WTC11 (cell line): ENCODE measurements around the gene ATP6V0E1. TPM values are rescaled to one million over a fixed set of nuclear protein-coding genes. Genes with fewer than 3 reads are reported as not detected.
"Not testable (repeated sequence)": the region's sequence is repeated elsewhere in the genome, so short reads cannot be mapped to it uniquely, and the experiment has no call there.

Experiments used
- ATAC-seq: fragments of 200-7000 bp; cut with Tn5 transposase; 2 replicates; pipeline ENCODE4 v1.10.0; 2021; ENCODE audit warnings: mild to moderate bottlenecking, moderate library complexity
- CTCF ChIA-PET: fragments of 300-600 bp; sonication (Branson Sonifier 250); formaldehyde crosslinking; loops from one replicate; lab custom pipeline; 2021; ENCODE audit warnings: antibody characterized with exemption; lab: Charles Lee
- POLR2A ChIA-PET: fragments of 350-600 bp; sonication (Branson Sonifier 250); formaldehyde crosslinking; loops from one replicate; lab custom pipeline; 2021; ENCODE audit warnings: antibody characterized with exemption; lab: Charles Lee
- DNase-seq: peaks from one replicate; pipeline ENCODE4 v3.0.0; 2021; ENCODE audit warnings: low spot score
- H3K27ac Mint-ChIP-seq: 2 replicates; pipeline ENCODE4 v1.8.0; 2021; ENCODE audit warnings: mixed read lengths
- H3K27me3 Mint-ChIP-seq: 2 replicates; pipeline ENCODE4 v1.8.0; 2021; ENCODE audit warnings: low read depth, mild to moderate bottlenecking, moderate library complexity, mixed read lengths
- H3K36me3 Mint-ChIP-seq: 2 replicates; pipeline ENCODE4 v1.8.0; 2021; ENCODE audit warnings: mixed read lengths
- H3K4me1 Mint-ChIP-seq: 2 replicates; pipeline ENCODE4 v1.8.0; 2022; ENCODE audit warnings: mixed read lengths
- H3K4me3 Mint-ChIP-seq: 2 replicates; pipeline ENCODE4 v1.8.0; 2021; ENCODE audit warnings: mild to moderate bottlenecking, moderate library complexity, mixed read lengths
- H3K9me3 Mint-ChIP-seq: 2 replicates; pipeline ENCODE4 v1.8.0; 2021; ENCODE audit warnings: mixed read lengths
- ATF1 ChIP-seq: sonication (generic); formaldehyde crosslinking; IDR thresholded peaks from 2 replicates; pipeline ENCODE4 v1.8.1; 2023; ENCODE audit warnings: mild to moderate bottlenecking, moderate library complexity, missing genetic modification reagents
- ATF2 ChIP-seq: sonication (generic); formaldehyde crosslinking; IDR thresholded peaks from 2 replicates; pipeline ENCODE4 v1.8.1; 2022; ENCODE audit warnings: low read depth, missing genetic modification reagents, borderline replicate concordance
- ATF3 ChIP-seq: sonication (generic); formaldehyde crosslinking; conservative IDR thresholded peaks from 2 replicates; pipeline ENCODE4 v1.8.1; 2022; ENCODE audit warnings: mild to moderate bottlenecking, missing genetic modification reagents
- CBFB ChIP-seq: sonication (generic); formaldehyde crosslinking; IDR thresholded peaks from 2 replicates; pipeline ENCODE4 v1.8.1; 2022; ENCODE audit warnings: mild to moderate bottlenecking, low read depth, missing genetic modification reagents
- E2F4 ChIP-seq: sonication (generic); formaldehyde crosslinking; IDR thresholded peaks from 2 replicates; pipeline ENCODE4 v1.8.1; 2022; ENCODE audit warnings: low read depth, mild to moderate bottlenecking, moderate library complexity, missing genetic modification reagents, borderline replicate concordance
- EMX1 ChIP-seq: fragments of 250-450 bp; sonication (Bioruptor Pico); IDR thresholded peaks from 2 replicates; pipeline ENCODE4 v1.8.0; 2021; ENCODE audit warnings: mild to moderate bottlenecking
- ESRRA ChIP-seq: sonication (generic); formaldehyde crosslinking; IDR thresholded peaks from 2 replicates; pipeline ENCODE4 v1.8.1; 2022; ENCODE audit warnings: mild to moderate bottlenecking, missing genetic modification reagents, borderline replicate concordance
- GTF2I ChIP-seq: fragments of 250-450 bp; sonication (Bioruptor Pico); conservative IDR thresholded peaks from 2 replicates; pipeline ENCODE4 v1.4.0; 2021; ENCODE audit warnings: mild to moderate bottlenecking
- JUN ChIP-seq: sonication (generic); formaldehyde crosslinking; IDR thresholded peaks from 2 replicates; pipeline ENCODE4 v1.8.0; 2023; ENCODE audit warnings: mild to moderate bottlenecking, missing genetic modification reagents
- MXD4 ChIP-seq: fragments of 250-450 bp; sonication (Bioruptor Pico); IDR thresholded peaks from 2 replicates; pipeline ENCODE4 v1.8.0; 2021; ENCODE audit warnings: mild to moderate bottlenecking, moderate library complexity, borderline replicate concordance
- MYBL2 ChIP-seq: sonication (generic); formaldehyde crosslinking; IDR thresholded peaks from 2 replicates; pipeline ENCODE4 v1.8.1; 2023; ENCODE audit warnings: mild to moderate bottlenecking, moderate library complexity, missing genetic modification reagents
- NFYB ChIP-seq: sonication (generic); formaldehyde crosslinking; conservative IDR thresholded peaks from 2 replicates; pipeline ENCODE4 v1.8.0; 2022; ENCODE audit warnings: low read depth, missing genetic modification reagents
- NR1H2 ChIP-seq: sonication (generic); formaldehyde crosslinking; IDR thresholded peaks from 2 replicates; pipeline ENCODE4 v1.9.0; 2021; ENCODE audit warnings: mild to moderate bottlenecking, moderate library complexity, missing genetic modification reagents
- NR2C2 ChIP-seq: sonication (generic); formaldehyde crosslinking; IDR thresholded peaks from 2 replicates; pipeline ENCODE4 v1.8.0; 2022; ENCODE audit warnings: mild to moderate bottlenecking, missing genetic modification reagents
- OVOL2 ChIP-seq: fragments of 250-450 bp; sonication (Bioruptor Pico); IDR thresholded peaks from 2 replicates; pipeline ENCODE4 v1.9.0; 2021; ENCODE audit warnings: mild to moderate bottlenecking, borderline replicate concordance
- RORB ChIP-seq: fragments of 250-450 bp; sonication (Bioruptor Pico); IDR thresholded peaks from 2 replicates; pipeline ENCODE4 v1.9.0; 2021; ENCODE audit warnings: mild to moderate bottlenecking
- SMAD3 ChIP-seq: sonication (generic); formaldehyde crosslinking; IDR thresholded peaks from 2 replicates; pipeline ENCODE4 v1.8.0; 2022; ENCODE audit warnings: missing genetic modification reagents, mild to moderate bottlenecking, borderline replicate concordance
- SMAD4 ChIP-seq: sonication (generic); formaldehyde crosslinking; IDR thresholded peaks from 2 replicates; pipeline ENCODE4 v1.8.0; 2022; ENCODE audit warnings: mild to moderate bottlenecking, missing genetic modification reagents
- TP53 ChIP-seq: sonication (generic); formaldehyde crosslinking; IDR thresholded peaks from 2 replicates; pipeline ENCODE4 v1.8.1; 2023; ENCODE audit warnings: mild to moderate bottlenecking, missing genetic modification reagents
- ZMAT4 ChIP-seq: fragments of 250-450 bp; sonication (Bioruptor Pico); IDR thresholded peaks from 2 replicates; pipeline ENCODE4 v1.9.0; 2021; ENCODE audit warnings: mild to moderate bottlenecking
- ZNF121 ChIP-seq: sonication (generic); formaldehyde crosslinking; IDR thresholded peaks from 2 replicates; pipeline ENCODE4 v1.8.0; 2023; ENCODE audit warnings: missing genetic modification reagents
- ZNF263 ChIP-seq: sonication (generic); formaldehyde crosslinking; IDR thresholded peaks from 2 replicates; pipeline ENCODE4 v1.8.1; 2022; ENCODE audit warnings: low read depth, mild to moderate bottlenecking, moderate library complexity, missing genetic modification reagents
- ZSCAN18 ChIP-seq: fragments of 250-450 bp; sonication (Bioruptor Pico); IDR thresholded peaks from 2 replicates; pipeline ENCODE4 v2.1.2; 2022; ENCODE audit warnings: mild to moderate bottlenecking, moderate library complexity
- total RNA-seq: library from RNA; stranded (reverse); gene quantifications from 3 replicates; pipeline ENCODE4 v1.2.3, GENCODE V29; 2021

The ATP6V0E1 gene
- total RNA-seq, 1 experiment from 2014 or later: 80.9 TPM

- TF ChIP-seq NFYB (CRISPR knock-in tag) (no peak), NR2C2 (no peak), NR1H2 (no peak), MXD4 (CRISPR knock-in tag) (no peak), ATF1 (no peak), MYBL2 (CRISPR knock-in tag) (no peak), GTF2I (CRISPR knock-in tag) (no peak), ESRRA (CRISPR knock-in tag) (no peak)
- TF ChIP-seq, all 79 proteins: peak for 0
- Mint-ChIP-seq H3K27ac (no peak overlapping the region), H3K27me3 (no peaks in the 10 kb centered on the region; the same call in 1 of the 2 replicates), H3K9me3 (peaks cover 4% of the 10 kb centered on the region; the same call in 1 of the 2 replicates), H3K4me3 (no peak overlapping the region), H3K4me1 (no peaks in the 10 kb centered on the region), H3K36me3 (no peaks in the 10 kb centered on the region)
- DNase-seq (no peak), ATAC-seq (no peak)
- CTCF ChIA-PET: no interaction called here
- POLR2A ChIA-PET: no interaction called here
Observed at GRCh38 chr5:173075137-173075843, 91.7 kb downstream of the ATP6V0E1 start.

GRCh38 chr5:173075970-173076369, 92.4 kb downstream of the ATP6V0E1 start:
- DNase-seq (no peak), ATAC-seq (no peak)
- no peak overlapping the region for H3K27ac Mint-ChIP-seq
- ChIA-PET CTCF (no interaction called here), POLR2A (no interaction called here)
- TF ChIP-seq ZNF121 (CRISPR knock-in tag): no peak
- no peak for TF ChIP-seq OVOL2 (CRISPR knock-in tag)
- H3K4me1 Mint-ChIP-seq: no peaks in the 10 kb centered on the region
- no peaks in the 10 kb centered on the region; the same call in 1 of the 2 replicates for H3K27me3 Mint-ChIP-seq
- no peaks in the 10 kb centered on the region for H3K36me3 Mint-ChIP-seq
- H3K4me3 Mint-ChIP-seq: no peak overlapping the region
- H3K9me3 Mint-ChIP-seq: peaks cover 4% of the 10 kb centered on the region; the same call in 1 of the 2 replicates

- CTCF ChIA-PET: not testable (repeated sequence)
Observed at GRCh38 chr5:173076471-173076870, 92.9 kb downstream of the ATP6V0E1 start.

GRCh38 chr5:173078878-173079277, 95.3 kb downstream of the ATP6V0E1 start:
- ATAC-seq (no peak), DNase-seq (no peak)
- Mint-ChIP-seq H3K36me3 (no peaks in the 10 kb centered on the region), H3K27ac (no peak overlapping the region), H3K9me3 (peaks cover 4% of the 10 kb centered on the region; the same call in 1 of the 2 replicates), H3K4me1 (no peaks in the 10 kb centered on the region), H3K4me3 (no peak overlapping the region), H3K27me3 (no peaks in the 10 kb centered on the region)
- CTCF ChIA-PET: no interaction called here
- POLR2A ChIA-PET: interaction anchor here (0.7 kb wide), 1 partner anchor 9 kb away, joined by 4 read pairs; no protein-coding TSS in a partner anchor
- TF ChIP-seq TP53 (CRISPR knock-in tag) (no peak), ATF3 (CRISPR knock-in tag) (no peak), E2F4 (no peak), ZMAT4 (CRISPR knock-in tag) (no peak), SMAD4 (no peak), MYBL2 (CRISPR knock-in tag) (no peak), ZNF263 (CRISPR knock-in tag) (no peak), NR1H2 (no peak), EMX1 (no peak), JUN (CRISPR knock-in tag) (no peak), CBFB (no peak), SMAD3 (CRISPR knock-in tag) (no peak), ATF2 (CRISPR knock-in tag) (no peak), RORB (CRISPR knock-in tag) (no peak), ZSCAN18 (CRISPR knock-in tag) (no peak)

More at GRCh38 chr5:173076471-173076870, 92.9 kb downstream of the ATP6V0E1 start:
- H3K27me3 Mint-ChIP-seq, DNase-seq, H3K27ac Mint-ChIP-seq, H3K4me3 Mint-ChIP-seq, POLR2A ChIA-PET, H3K36me3 Mint-ChIP-seq, H3K4me1 Mint-ChIP-seq, H3K9me3 Mint-ChIP-seq, ATAC-seq: not testable (repeated sequence)
